ENCODE measurements around the gene KIF5A.
A peak's percentile ranks its signal among the peaks of the same experiment; 100 is the strongest.
"Not testable (repeated sequence)": the region's sequence is repeated elsewhere in the genome, so short reads cannot be mapped to it uniquely, and the experiment has no call there.

KIF5A gene

DNA sequence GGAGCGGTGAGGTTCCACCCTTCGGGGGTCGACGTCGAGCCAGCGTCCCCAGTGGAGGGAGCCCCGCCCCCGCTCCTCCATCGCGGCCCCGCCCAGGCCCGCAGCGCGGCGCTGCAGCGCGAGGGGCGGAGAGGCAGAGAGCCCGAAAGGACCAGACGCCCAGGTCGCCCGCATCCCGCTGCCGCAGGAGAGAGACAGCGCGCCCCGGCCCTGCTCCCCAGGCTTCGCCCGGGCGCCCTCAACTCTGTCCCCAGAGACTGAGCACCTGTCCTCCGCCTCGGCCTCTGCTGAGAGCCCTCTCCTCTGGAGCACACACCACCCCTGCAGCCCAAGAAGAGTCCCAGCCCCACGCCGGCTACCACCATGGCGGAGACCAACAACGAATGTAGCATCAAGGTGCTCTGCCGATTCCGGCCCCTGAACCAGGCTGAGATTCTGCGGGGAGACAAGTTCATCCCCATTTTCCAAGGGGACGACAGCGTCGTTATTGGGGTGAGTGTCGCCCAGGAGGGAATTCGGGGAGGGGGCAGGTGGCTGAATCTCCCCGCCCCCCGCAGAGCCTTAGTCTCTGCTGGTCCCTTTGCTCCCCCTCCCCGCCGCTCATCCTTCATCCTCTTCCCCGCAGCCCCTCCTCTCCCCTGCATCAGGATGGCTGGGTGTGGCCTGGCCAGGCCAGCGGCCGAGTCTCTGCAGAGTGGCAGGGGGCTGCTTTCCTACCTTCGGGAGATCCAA lies at the start of gene KIF5A:
KIF5A (plus strand) TSS at position 136 of the 732 bp plus-strand sequence; CDS start at position 364, 228 bp downstream.
- peak; percentile 71 for DNase-seq

- no peak for DNase-seq
These were observed 49.6 kb upstream of the KIF5A start for GRCh38 chr12:57500213-57500612.

DNA sequence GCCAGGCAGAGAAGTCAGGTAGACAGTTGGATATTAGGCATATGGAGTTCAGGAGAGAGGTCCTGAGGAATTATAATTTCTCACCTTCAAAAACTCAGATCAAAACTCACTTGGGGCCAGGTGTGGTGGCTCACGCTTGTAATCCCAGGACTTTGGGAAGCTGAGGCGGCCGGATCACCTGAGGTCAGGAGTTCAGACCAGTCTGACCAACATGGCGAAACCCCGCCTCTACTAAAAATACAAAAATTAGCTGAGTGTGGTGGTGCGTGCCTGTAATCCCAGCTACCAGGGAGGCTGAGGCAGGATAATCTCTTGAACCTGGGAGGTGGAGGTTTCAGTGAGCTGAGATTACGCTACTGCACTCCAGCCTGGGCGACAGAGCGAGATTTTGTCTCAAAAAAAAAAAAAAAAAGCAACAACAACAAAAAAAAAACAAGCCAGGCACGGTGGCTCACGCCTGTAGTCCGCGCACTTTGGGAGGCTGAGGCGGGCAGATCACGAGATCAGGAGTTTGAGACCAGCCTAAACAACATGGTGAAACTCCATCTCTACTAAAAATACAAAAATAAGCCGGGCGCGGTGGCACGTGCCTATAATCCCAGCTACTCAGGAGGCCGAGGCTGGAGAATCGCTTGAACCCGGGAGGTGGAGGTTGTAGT lies 47.4 kb upstream of the KIF5A start:
- not testable (repeated sequence) for DNase-seq

DNA sequence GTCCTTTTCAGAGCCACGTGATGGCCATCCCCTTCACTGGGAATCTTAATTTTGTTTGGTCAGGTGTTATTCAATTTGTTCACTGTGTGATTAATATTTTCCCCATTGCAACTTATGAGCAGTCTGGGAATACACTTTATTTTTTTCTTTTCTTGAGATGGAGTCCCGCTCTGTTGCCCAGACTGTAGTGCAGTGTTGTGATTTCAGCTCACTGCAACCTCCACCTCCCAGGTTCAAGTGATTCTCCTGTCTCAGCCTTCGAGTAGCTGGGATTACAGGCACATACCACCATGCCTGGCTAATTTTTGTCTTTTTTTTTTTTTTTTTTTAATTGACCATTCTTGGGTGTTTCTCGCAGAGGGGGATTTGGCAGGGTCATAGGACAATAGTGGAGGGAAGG lies 43.3 kb upstream of the KIF5A start:
- not testable (repeated sequence) for DNase-seq

DNA sequence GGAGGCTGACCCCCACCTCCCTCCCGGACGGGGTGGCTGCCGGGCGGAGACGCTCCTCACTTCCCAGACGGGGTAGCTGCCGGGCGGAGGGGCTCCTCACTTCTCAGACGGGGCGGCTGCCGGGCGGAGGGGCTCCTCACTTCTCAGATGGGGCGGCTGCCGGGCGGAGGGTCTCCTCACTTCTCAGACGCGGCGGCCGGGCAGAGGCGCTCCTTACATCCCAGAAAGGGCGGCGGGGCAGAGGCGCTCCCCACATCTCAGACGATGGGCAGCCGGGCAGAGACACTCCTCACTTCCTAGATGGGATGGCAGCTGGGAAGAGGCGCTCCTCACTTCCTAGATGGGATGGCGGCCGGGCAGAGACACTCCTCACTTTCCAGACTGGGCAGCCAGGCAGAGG lies 42.0 kb upstream of the KIF5A start:
- DNase-seq: not testable (repeated sequence)

DNA sequence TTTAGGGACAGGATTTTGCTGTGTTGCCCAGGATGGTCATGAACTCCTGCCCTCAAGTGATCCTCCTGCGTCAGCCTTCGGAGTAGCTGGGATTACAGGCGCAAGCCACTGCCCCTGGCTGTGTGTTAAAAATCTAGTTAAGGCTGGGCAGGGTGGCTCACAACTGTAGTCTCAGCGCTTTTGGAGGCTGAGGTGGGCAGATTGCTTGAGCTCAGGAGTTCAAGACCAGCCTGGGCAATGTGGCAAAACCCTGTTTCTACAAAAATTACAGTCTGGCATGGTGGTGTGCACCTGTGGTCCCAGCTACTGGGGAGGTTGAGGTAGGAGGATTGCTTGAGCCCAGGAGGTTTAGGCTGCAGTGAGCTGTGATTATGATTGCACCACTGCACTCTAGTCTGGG lies 38.7 kb upstream of the KIF5A start:
- DNase-seq: no peak

DNA sequence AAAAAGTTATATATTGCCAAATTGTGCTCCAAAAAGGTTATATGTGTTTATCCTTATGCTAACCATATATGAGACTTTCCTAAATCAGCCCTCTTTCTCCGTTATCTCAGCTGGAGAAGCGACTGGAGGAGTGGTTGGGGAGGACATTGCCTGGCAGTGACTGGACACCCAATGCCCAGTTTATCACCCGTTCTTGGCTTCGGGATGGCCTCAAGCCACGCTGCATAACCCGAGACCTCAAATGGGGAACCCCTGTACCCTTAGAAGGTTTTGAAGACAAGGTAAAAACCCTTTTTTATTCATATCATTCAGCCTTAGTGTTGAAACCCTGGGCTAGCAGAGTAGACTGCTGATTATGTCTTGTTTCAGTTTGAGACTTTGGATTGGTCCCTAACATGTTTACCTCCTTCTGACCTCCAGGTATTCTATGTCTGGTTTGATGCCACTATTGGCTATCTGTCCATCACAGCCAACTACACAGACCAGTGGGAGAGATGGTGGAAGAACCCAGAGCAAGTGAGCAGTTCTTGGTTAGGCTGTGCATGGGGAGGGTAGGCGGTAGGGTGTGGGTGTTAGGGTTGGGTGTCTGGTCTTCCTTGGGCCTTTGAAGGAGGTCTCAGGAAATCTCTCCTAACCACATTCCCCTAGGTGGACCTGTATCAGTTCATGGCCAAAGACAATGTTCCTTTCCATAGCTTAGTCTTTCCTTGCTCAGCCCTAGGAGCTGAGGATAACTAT lies 38.1 kb upstream of the KIF5A start:
- DNase-seq: no peak

GRCh38 chr12:57512665-57513064 lies 37.2 kb upstream of the KIF5A start:
- DNase-seq: no peak

GRCh38 chr12:57513266-57513665 lies 36.6 kb upstream of the KIF5A start:
- no peak for DNase-seq

DNA sequence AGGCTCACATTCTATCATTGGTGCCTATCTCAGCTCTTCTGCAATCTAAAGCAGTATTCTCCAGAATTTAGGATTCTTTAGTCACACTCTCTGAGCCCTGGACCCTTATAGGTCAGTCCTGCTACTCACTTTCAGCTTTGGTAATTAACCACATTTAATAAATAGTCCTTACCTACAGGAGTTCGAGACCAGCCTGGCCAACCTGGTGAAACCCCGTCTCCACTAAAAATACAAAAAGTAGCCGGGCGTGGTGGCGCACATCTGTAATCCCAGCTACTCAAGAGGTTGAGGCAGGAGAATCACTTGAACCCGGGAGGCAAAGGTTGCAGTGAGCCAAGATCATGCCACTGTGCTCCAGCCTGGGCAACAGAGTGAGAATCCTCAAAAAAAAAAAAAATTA lies 36.2 kb upstream of the KIF5A start:
- DNase-seq: not testable (repeated sequence)

DNA sequence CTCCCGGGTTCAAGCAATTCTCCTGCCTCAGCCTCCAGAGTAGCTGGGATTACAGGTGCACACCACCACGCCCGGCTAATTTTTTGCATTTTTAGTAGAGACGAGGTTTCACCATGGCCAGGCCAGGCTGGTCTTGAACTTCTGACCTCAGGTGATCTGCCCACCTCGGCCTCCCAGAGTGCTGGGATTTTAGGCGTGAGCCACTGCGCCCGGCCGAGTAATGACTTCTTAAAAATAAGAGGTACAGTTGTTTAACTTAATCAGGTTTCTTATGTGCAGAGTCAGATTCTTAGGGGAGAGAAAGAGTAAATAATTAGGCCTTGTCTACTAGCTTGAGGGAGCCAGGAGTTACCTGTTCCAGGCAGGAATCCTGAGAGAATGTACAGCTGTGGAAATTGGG lies 35.6 kb upstream of the KIF5A start:
- not testable (repeated sequence) for DNase-seq

- peak; percentile 85 for DNase-seq
These were observed 35.0 kb upstream of the KIF5A start for GRCh38 chr12:57514720-57515407.

GRCh38 chr12:57515408-57515933 lies 34.4 kb upstream of the KIF5A start:
- DNase-seq: no peak

- DNase-seq: no peak
These were observed 33.8 kb upstream of the KIF5A start for GRCh38 chr12:57515934-57516541.

- no peak for DNase-seq
These were observed 33.2 kb upstream of the KIF5A start for GRCh38 chr12:57516617-57517153.

- peak; percentile 24 for DNase-seq
These were observed 32.7 kb upstream of the KIF5A start for GRCh38 chr12:57517187-57517586.

GRCh38 chr12:57517718-57518117 lies 32.1 kb upstream of the KIF5A start:
- not testable (repeated sequence) for DNase-seq

GRCh38 chr12:57518176-57518919 lies 31.5 kb upstream of the KIF5A start:
- DNase-seq: no peak

- peak; percentile 71 for DNase-seq
These were observed 30.7 kb upstream of the KIF5A start for GRCh38 chr12:57518920-57519795.

GRCh38 chr12:57519796-57520052 lies 30.1 kb upstream of the KIF5A start:
- DNase-seq: peak; percentile 71

All from NCI-H69 (cell line).